SU-DHL-6 (cell line): ENCODE data around the gene MFSD6.

Experiments used
- EZH2phosphoT487 ChIP-seq: fragments of 200-600 bp; sonication (generic), shearing (Covaris generic); conservative IDR thresholded peaks from 2 replicates; pipeline ENCODE4 v1.6.1; 2018; ENCODE audit warnings: mild to moderate bottlenecking, antibody characterized with exemption, low read length, moderate library complexity, mixed read lengths
- TF ChIP-seq, protein P1 (sequence below): fragments of 200-600 bp; sonication (generic); IDR thresholded peaks from one replicate; pipeline ENCODE4 v1.5.1; 2017; ENCODE audit warnings: antibody characterized with exemption, mild to moderate bottlenecking, low read length, moderate library complexity; ENCODE audit not compliant: insufficient read depth, poor library complexity, severe bottlenecking

GRCh38 chr2:190376591-190377245 lies 31.4 kb upstream of the MFSD6 start:
- TF ChIP-seq, protein P1, sequence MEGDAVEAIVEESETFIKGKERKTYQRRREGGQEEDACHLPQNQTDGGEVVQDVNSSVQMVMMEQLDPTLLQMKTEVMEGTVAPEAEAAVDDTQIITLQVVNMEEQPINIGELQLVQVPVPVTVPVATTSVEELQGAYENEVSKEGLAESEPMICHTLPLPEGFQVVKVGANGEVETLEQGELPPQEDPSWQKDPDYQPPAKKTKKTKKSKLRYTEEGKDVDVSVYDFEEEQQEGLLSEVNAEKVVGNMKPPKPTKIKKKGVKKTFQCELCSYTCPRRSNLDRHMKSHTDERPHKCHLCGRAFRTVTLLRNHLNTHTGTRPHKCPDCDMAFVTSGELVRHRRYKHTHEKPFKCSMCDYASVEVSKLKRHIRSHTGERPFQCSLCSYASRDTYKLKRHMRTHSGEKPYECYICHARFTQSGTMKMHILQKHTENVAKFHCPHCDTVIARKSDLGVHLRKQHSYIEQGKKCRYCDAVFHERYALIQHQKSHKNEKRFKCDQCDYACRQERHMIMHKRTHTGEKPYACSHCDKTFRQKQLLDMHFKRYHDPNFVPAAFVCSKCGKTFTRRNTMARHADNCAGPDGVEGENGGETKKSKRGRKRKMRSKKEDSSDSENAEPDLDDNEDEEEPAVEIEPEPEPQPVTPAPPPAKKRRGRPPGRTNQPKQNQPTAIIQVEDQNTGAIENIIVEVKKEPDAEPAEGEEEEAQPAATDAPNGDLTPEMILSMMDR: no peak
- no peak for TF ChIP-seq EZH2phosphoT487
